ENCODE results near the gene RHOU.

Gene RHOU

GRCh38 chr1:228739826-228740225 is 4.5 kb downstream of the RHOU start:
- DNase-seq, result no peak

- no peak for DNase-seq
Observed at GRCh38 chr1:228740543-228741317, 5.5 kb downstream of the RHOU start.

- no peak for DNase-seq
Observed at GRCh38 chr1:228742281-228742860, 7.1 kb downstream of the RHOU start.

- no peak for DNase-seq
Observed at GRCh38 chr1:228743405-228743804, 8.1 kb downstream of the RHOU start.

- DNase-seq, result no peak
Observed at GRCh38 chr1:228744356-228744755, 9.1 kb downstream of the RHOU start.

- DNase-seq, result no peak
Observed at GRCh38 chr1:228744918-228745317, 9.6 kb downstream of the RHOU start.

- no peak for DNase-seq
Observed at GRCh38 chr1:228745497-228745896, 10.2 kb downstream of the RHOU start.

GRCh38 chr1:228747301-228747935 is 12.1 kb downstream of the RHOU start:
- no peak for DNase-seq

- DNase-seq, result no peak
Observed at GRCh38 chr1:228748029-228748428, 12.8 kb downstream of the RHOU start.

- DNase-seq, result no peak
Observed at GRCh38 chr1:228748431-228748830, 13.2 kb downstream of the RHOU start.

GRCh38 chr1:228749765-228750164 is 14.5 kb downstream of the RHOU start:
- no peak for DNase-seq

- DNase-seq, result no peak
Observed at GRCh38 chr1:228750915-228751314, 15.6 kb downstream of the RHOU start.

- DNase-seq, result no peak
Observed at GRCh38 chr1:228751360-228752098, 16.2 kb downstream of the RHOU start.

GRCh38 chr1:228752258-228752657 is 17.0 kb downstream of the RHOU start:
- DNase-seq, result no peak

- no peak for DNase-seq
Observed at GRCh38 chr1:228752675-228753265, 17.5 kb downstream of the RHOU start.

GRCh38 chr1:228753287-228753686 is 18.0 kb downstream of the RHOU start:
- no peak for DNase-seq

- no peak for DNase-seq
Observed at GRCh38 chr1:228753786-228754360, 18.6 kb downstream of the RHOU start.

GRCh38 chr1:228754646-228755268 is 19.5 kb downstream of the RHOU start:
- no peak for DNase-seq

- no peak for DNase-seq
Observed at GRCh38 chr1:228755800-228756199, 20.5 kb downstream of the RHOU start.

GRCh38 chr1:228756457-228756856 is 21.2 kb downstream of the RHOU start:
- DNase-seq, result no peak

- no peak for DNase-seq
Observed at GRCh38 chr1:228758447-228758846, 23.2 kb downstream of the RHOU start.

- no peak for DNase-seq
Observed at GRCh38 chr1:228760979-228761378, 25.7 kb downstream of the RHOU start.
